NCI-H748 treated with DMSO at 0.1 percent for 48 hours (cell line): ENCODE data around the gene COL19A1.

Experiments used
- DNase-seq: peaks from one replicate; lab custom pipeline; 2025; lab: John Stamatoyannopoulos, UW

The COL19A1 gene

GRCh38 chr6:70125602-70126001 lies 259.2 kb downstream of the COL19A1 start:
- no peak for DNase-seq

- no peak for DNase-seq
Observed at GRCh38 chr6:70129341-70129740, 263.0 kb downstream of the COL19A1 start.

DNA sequence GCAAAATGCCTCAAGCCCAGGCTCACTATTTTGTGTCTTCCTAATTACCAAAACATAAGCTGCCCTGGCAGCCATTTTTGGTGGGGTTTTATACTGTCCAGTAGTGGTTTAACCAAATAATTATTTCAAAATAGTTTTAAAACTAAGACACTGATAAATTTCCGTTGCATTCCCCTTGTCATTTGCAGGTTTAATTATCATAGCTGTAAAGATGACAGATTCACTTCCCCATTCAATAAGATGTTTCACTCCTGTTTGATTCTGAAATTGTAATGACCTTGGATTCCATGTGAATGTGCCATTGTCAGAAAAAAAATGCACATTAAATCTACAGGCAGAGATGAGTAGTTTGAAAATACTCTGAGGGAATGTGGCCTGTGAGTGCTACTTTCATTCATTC lies 264.5 kb downstream of the COL19A1 start:
- no peak for DNase-seq

DNA sequence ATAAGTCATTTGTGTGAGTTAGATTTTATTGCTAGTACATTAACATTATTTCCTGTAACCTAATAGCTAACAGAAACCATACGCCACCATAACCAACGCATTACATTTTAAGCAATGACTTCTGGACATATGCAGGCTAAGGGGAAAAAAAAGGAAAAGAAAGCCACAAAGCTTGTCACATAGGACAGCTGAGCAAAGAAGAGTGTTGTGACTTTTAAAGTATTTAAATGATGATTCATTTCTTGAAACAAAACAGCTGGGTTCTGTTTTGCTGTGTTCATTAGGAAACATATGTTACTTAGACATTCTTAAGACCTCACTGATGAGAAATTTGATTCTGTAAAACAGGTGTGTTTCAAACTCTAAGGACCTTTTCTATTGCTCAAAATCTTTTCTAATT lies 265.2 kb downstream of the COL19A1 start:
- DNase-seq = no peak

DNA sequence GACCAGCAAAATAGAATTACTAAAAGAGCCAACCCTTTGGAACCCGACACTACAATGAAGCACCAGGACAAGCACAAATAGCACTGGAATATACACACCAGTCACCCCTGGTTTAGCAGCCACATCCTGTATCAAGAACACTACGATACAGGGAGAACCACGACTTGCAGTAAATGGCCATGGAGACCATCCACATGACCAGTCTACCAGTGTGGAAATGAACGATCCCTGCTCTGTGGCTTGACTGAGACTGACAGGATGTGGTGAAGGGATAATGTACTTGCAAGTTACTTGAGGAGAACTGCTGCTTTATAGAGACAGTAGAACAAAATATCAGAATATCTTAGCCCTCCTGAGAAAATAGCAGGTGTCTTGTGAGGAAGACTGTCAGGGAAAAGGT lies 266.9 kb downstream of the COL19A1 start:
- no peak for DNase-seq

DNA sequence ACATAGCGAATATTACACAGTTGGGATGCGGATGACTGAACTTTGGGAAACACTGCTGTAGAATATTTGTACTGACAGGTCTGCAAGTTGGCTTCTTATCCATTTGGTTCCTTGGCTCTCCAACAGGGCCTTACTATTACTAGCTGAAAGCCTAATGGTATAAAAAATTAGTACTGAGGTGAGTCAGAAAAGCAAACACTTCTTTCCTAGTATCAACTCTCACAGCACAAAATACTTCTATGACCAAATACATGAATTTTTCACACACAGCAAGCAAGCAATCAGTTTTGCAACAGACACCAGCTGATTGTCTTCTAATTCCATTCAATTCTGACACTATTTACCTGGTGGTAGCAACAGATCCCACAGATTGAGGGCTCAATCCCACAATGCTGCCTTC lies 268.2 kb downstream of the COL19A1 start:
- DNase-seq = no peak

DNA sequence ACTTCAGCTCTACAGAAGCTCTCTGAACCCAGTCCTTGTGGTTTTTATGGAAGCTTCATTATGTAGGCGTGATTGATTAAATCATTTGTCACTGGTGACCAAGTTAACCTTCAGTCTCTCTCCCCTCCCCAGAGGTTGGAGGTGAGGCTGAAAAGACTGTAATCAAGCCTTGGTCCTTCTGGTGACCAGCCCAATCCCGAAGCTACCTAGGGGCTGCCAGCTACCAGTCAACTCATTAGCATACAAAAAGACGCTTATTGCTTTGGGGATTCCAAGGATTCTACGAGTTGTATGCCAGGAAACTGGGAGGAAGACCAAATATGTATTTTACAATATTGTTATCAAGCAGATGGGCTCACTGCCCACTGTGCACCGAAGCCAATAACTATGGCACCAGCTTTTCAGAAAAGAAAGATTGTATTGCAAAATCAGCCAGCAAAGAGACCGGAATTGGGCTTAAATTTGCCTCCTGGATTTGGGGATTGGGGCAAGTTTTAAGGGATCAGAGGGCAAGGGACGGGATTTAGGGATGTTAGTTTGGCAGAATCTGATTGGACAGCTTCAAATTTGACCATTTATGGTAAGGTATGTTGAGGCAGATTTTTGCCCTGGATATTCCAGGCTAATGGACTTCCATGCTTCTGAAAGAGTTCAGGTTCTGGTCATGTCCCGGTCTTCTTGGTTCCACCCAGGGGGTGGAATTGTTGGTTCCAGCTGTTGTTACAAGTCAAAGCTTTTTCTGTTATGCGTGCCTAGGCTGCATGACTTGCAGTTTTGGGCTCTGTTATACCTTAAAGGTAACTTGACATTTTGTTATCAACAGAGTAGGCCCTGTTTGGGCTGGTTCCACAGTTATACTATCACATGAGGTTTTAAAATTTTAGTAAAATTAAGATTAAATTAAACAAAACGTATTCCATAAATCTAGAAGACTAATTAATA lies 269.1 kb downstream of the COL19A1 start:
- DNase-seq = no peak

DNA sequence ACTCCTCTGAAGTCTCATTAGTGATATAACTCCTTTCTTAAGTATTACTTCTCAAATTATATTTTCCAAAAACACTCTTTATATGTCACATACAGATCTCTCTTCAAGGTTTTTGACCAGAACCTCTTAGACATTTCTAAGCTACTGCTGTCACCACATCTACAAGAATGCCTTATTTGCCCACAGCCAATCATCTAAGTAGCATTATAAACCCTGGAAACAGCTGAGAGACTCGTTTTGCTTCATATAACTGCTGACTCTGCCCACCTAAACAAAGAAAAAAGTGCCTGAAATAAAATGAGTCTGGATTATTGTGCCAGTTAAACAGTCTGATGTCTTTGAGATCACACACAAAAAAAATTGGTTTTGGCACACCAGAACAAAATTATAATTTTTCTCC lies 270.6 kb downstream of the COL19A1 start:
- DNase-seq = no peak

- no peak for DNase-seq
Observed at GRCh38 chr6:70140496-70140895, 274.1 kb downstream of the COL19A1 start.

- DNase-seq = no peak
Observed at GRCh38 chr6:70142034-70142433, 275.7 kb downstream of the COL19A1 start.

GRCh38 chr6:70145178-70145577 lies 278.8 kb downstream of the COL19A1 start:
- DNase-seq = no peak

- DNase-seq = no peak
Observed at GRCh38 chr6:70149209-70149788, 282.9 kb downstream of the COL19A1 start.

DNA sequence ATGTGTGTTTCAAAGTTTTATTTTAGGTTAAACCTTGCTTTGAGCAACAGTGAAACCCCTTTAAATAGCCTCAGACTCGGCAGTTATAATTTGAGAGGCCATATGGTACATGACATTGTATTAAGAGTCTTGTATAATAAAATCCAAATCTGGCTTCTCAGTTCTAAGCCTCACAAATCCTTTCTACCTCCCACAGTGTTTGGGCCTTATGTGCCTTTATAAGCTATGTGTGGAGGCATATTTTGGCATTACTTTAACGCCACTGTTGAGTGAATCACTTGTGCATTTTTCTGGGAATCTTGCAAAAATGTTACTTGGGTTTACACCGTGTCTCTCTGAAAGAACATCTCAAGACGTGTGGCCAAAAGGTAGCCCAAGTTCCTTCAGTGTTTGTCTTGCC lies 284.2 kb downstream of the COL19A1 start:
- no peak for DNase-seq

- no peak for DNase-seq
Observed at GRCh38 chr6:70151616-70152015, 285.3 kb downstream of the COL19A1 start.

GRCh38 chr6:70152786-70153185 lies 286.4 kb downstream of the COL19A1 start:
- no peak for DNase-seq

DNA sequence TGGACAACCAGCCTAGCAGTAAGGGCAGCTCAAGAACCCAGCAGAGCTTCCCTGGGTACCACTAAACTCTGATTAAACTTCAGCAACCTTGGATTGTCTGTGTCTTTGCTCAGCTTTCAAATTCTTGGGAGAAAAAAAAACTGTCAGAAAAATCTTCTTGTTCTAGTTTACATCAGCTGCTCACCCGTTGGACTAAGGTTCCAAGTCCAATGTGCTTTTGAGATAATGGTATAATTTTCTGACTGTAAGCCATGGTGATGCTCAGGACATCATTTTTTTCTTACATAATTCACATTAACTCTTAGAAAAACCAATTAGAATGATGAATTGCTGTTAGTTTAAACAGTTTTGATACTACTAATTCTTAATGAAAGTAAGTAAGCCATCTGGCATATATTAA lies 290.7 kb downstream of the COL19A1 start:
- no peak for DNase-seq

DNA sequence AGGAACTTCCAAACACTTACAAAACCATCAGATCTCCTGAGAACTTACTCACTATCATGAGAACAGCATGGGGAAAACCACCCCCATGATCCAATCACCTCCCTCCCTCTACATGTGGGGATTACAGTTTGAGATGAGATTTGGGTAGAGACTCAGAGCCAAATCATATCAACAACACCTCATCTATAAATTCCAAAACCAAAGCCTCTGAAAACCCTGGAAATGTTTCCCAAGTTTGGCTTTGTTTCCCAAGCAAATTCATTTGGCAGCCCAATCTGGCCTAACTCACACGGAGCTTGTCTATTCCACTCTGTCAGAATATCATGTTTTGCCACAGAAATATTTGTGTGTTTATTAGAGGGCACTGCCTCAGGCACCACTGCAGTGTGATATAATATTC lies 293.9 kb downstream of the COL19A1 start:
- no peak for DNase-seq

- DNase-seq = no peak
Observed at GRCh38 chr6:70162972-70163371, 296.6 kb downstream of the COL19A1 start.

DNA sequence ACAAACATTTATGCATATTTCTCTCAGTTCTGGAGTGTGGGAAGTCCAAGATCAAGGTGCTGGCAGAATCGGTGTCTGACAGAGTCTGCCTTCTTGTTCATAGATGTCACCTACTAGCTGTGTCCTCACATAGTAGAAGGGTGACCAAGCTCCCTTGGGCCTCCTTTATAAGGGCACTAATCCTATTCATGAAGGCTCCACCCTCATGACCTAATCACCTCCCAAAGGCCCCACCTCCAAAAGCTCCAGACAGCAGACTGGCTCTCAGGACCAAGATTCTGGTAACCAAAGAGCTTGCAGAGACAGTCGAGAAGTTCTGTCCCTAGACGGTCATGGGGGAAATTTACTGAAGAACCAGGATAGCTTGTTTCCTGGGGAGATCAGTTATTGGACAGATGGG lies 297.4 kb downstream of the COL19A1 start:
- no peak for DNase-seq

GRCh38 chr6:70164556-70164955 lies 298.2 kb downstream of the COL19A1 start:
- no peak for DNase-seq

DNA sequence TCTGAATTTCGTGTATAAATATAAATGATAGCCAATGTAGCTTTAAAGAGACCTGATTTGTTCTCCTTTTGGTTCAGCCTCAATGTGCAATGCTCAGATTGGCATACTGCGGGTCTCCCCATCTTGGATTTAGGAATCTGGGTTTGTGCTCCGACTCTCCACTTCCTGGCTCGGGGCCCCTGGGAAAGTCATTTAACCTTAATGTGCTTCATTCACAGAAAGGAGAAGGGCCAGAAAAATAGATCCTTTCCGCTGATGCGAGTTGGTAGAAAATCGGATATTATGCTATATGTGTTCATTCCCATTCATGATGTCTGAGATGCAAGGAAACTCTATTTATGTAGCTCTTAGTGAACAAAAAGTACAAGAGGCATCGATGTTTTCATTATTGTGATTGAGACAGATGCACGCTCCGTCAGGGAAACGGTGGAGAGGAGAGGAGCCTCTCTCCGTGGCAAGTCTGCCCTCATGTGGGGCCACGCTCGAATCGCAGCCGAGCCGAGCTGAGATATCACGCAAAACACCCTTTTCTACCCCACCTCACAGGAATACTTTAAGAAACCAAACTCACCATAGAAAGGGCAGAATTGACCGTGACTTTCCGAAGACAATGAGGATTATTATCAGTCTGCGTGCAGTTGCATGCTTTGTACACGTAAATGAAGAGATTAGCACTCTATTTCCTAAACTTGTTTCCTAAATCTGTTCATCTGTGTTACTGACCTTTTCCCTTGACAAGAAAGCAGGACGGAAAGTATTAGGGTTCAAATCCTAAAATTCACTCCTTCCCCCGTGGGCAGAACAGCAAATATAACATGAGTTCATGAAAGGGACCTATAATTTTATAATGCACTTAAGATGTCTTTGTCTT lies 300.0 kb downstream of the COL19A1 start:
- peak; percentile 74 for DNase-seq

DNA sequence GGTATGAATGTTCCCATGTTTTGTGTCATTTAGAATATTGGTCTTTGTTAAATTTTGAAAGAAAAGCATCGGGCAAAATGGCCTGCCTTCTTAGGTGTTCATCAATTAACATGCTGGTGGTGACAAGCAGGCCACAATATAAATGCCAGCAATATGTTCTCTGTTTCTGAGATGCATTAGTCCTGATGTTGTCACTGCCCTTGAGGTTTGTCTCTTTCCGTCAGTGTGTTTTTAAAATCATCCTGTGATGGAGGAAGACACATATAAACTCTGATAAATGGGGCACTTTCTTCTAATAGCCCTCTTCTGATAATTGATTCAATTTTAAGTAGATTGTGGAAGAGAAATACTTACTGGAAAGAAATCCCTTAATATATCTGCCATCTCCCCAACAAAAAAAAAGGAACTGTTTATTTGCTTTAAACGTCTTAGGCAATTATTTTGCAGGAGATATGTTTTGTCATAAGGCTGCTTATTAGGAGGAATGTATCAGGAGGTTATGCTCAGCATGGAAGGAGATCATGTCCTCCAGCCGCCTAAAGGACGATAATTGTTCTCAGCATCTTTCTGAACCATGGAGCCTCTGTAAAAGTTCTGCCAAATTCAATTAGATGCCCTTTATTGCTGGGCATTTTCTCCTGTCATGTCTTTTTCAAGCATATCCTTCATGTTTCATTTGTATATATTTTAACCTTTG lies 302.5 kb downstream of the COL19A1 start:
- no peak for DNase-seq
